ENCODE results near the gene OTOG. TPM values are rescaled to one million over a fixed set of nuclear protein-coding genes. Genes with fewer than 3 reads are reported as not detected.

Gene OTOG
- total RNA-seq, 3 donors from 2014 or later (not counting 1 experiment from before 2014, with no cell fraction given) = not detected

- no peaks in the 10 kb centered on the region for H3K36me3 Mint-ChIP-seq
- ATAC-seq = no peak
Measured at GRCh38 chr11:17535488-17535887, 11.6 kb upstream of the OTOG start.

GRCh38 chr11:17537261-17537660 is 9.8 kb upstream of the OTOG start:
- WGBS (ENCODE audit: insufficient coverage) = 86% methylated on average over 8 of the region's 8 CpGs
- Mint-ChIP-seq H3K4me1 (no peaks in the 10 kb centered on the region), H3K27me3 (ENCODE audit: low read depth in 2 of 2) (peaks cover 16 to 21% of the 10 kb centered on the region in 2 donors), H3K4me3 (no peak overlapping the region), H3K27ac (no peak overlapping the region), H3K9me3 (no peaks in the 10 kb centered on the region), H3K36me3 (no peaks in the 10 kb centered on the region)
- Histone ChIP-seq H3K4me3 (ENCODE audit: low read length) (no peak overlapping the region), H3K27ac (ENCODE audit: low read length) (no peak overlapping the region), H3K36me3 (ENCODE audit: control insufficient read depth, insufficient read depth, low read length) (no peaks in the 10 kb centered on the region), H3K4me1 (ENCODE audit: control insufficient read depth, insufficient read depth, low read length) (no peaks in the 10 kb centered on the region), H3K27me3 (ENCODE audit: control insufficient read depth, insufficient read depth, low read length) (no peaks in the 10 kb centered on the region), H3K9me3 (ENCODE audit: control insufficient read depth, insufficient read depth, low read length) (no peaks in the 10 kb centered on the region)
- DNase-seq (no peak), ATAC-seq (no peak)
- intact Hi-C loops (cut with micrococcal nuclease) = no loop called here
- TF ChIP-seq CTCF (IDR thresholded peaks at IDR 0.05) = no peak

More at GRCh38 chr11:17535488-17535887, 11.6 kb upstream of the OTOG start:
- no peak for DNase-seq
- Mint-ChIP-seq H3K4me3 (no peak overlapping the region), H3K9me3 (no peaks in the 10 kb centered on the region), H3K4me1 (no peaks in the 10 kb centered on the region), H3K27me3 (ENCODE audit: low read depth in 2 of 2) (peaks cover 12 to 18% of the 10 kb centered on the region in 2 donors), H3K27ac (no peak overlapping the region)
- Histone ChIP-seq H3K36me3 (ENCODE audit: control insufficient read depth, insufficient read depth, low read length) (no peaks in the 10 kb centered on the region), H3K27me3 (ENCODE audit: control insufficient read depth, insufficient read depth, low read length) (no peaks in the 10 kb centered on the region), H3K4me3 (ENCODE audit: low read length) (no peak overlapping the region), H3K9me3 (ENCODE audit: control insufficient read depth, insufficient read depth, low read length) (no peaks in the 10 kb centered on the region), H3K4me1 (ENCODE audit: control insufficient read depth, insufficient read depth, low read length) (no peaks in the 10 kb centered on the region), H3K27ac (ENCODE audit: low read length) (no peak overlapping the region)
- intact Hi-C loops (cut with micrococcal nuclease) = no loop called here
- WGBS (ENCODE audit: insufficient coverage) = 94% methylated on average over 3 of the region's 3 CpGs
- no peak for TF ChIP-seq CTCF (IDR thresholded peaks at IDR 0.05)

GRCh38 chr11:17538054-17538453 is 9.0 kb upstream of the OTOG start:
- H3K27ac ChIP-seq (ENCODE audit: low read length) = no peak overlapping the region
- TF ChIP-seq CTCF (IDR thresholded peaks at IDR 0.05) = no peak
- peaks cover 17 to 24% of the 10 kb centered on the region in 2 donors for H3K27me3 Mint-ChIP-seq (ENCODE audit: low read depth in 2 of 2)
- ATAC-seq (no peak), DNase-seq (no peak)
- H3K36me3 ChIP-seq (ENCODE audit: control insufficient read depth, insufficient read depth, low read length) = no peaks in the 10 kb centered on the region
- no peak overlapping the region for H3K4me3 ChIP-seq (ENCODE audit: low read length)
- no peaks in the 10 kb centered on the region for H3K4me1 ChIP-seq (ENCODE audit: control insufficient read depth, insufficient read depth, low read length)
- H3K9me3 Mint-ChIP-seq = no peaks in the 10 kb centered on the region
- intact Hi-C loops (cut with micrococcal nuclease) = no loop called here
- no peaks in the 10 kb centered on the region for H3K4me1 Mint-ChIP-seq
- no peaks in the 10 kb centered on the region for H3K27me3 ChIP-seq (ENCODE audit: control insufficient read depth, insufficient read depth, low read length)
- H3K36me3 Mint-ChIP-seq = no peaks in the 10 kb centered on the region
- no peaks in the 10 kb centered on the region for H3K9me3 ChIP-seq (ENCODE audit: control insufficient read depth, insufficient read depth, low read length)
- WGBS (ENCODE audit: insufficient coverage) = 85% methylated on average over 1 of the region's 1 CpG
- no peak overlapping the region for H3K27ac Mint-ChIP-seq
- no peak overlapping the region for H3K4me3 Mint-ChIP-seq

GRCh38 chr11:17538731-17539130 is 8.3 kb upstream of the OTOG start:
- Mint-ChIP-seq H3K9me3 (no peaks in the 10 kb centered on the region), H3K4me1 (no peaks in the 10 kb centered on the region), H3K36me3 (no peaks in the 10 kb centered on the region), H3K27ac (no peak overlapping the region), H3K27me3 (ENCODE audit: low read depth in 2 of 2) (peaks cover 19 to 24% of the 10 kb centered on the region in 2 donors), H3K4me3 (no peak overlapping the region)
- Histone ChIP-seq H3K4me3 (ENCODE audit: low read length) (no peak overlapping the region), H3K27ac (ENCODE audit: low read length) (no peak overlapping the region), H3K9me3 (ENCODE audit: control insufficient read depth, insufficient read depth, low read length) (no peaks in the 10 kb centered on the region), H3K4me1 (ENCODE audit: control insufficient read depth, insufficient read depth, low read length) (peaks cover 1% of the 10 kb centered on the region), H3K27me3 (ENCODE audit: control insufficient read depth, insufficient read depth, low read length) (peaks cover under 1% of the 10 kb centered on the region), H3K36me3 (ENCODE audit: control insufficient read depth, insufficient read depth, low read length) (no peaks in the 10 kb centered on the region)
- 69% methylated on average over 3 of the region's 3 CpGs for WGBS (ENCODE audit: insufficient coverage)
- no peak for ATAC-seq
- intact Hi-C loops (cut with micrococcal nuclease) = no loop called here
- no peak for DNase-seq
- TF ChIP-seq CTCF (IDR thresholded peaks at IDR 0.05) = no peak

Measured in natural killer cell (primary cell).